ENCODE data around the gene CHST1. TPM values are rescaled to one million over a fixed set of nuclear protein-coding genes. Genes with fewer than 3 reads are reported as not detected.

Gene CHST1
- total RNA-seq, 2 experiments from 2014 or later: not detected

GRCh38 chr11:45618897-45619296 lies 46.5 kb downstream of the CHST1 start:
- no peaks in the 10 kb centered on the region for H3K9me3 ChIP-seq (ENCODE audit: low read length)
- H3K36me3 ChIP-seq (ENCODE audit: insufficient read depth, low read length): no peaks in the 10 kb centered on the region
- no peak overlapping the region for H3K4me2 ChIP-seq (ENCODE audit: low read length)
- TF ChIP-seq CTCF (conservative IDR thresholded peaks at IDR 0.05; ENCODE audit: low read length) (no peak), EZH2phosphoT487 (IDR thresholded peaks at IDR 0.05; ENCODE audit: borderline replicate concordance, low read depth, low read length) (no peak)
- no peaks in the 10 kb centered on the region for H4K20me1 ChIP-seq (ENCODE audit: insufficient read depth, low read length)
- no peak overlapping the region for H2AFZ ChIP-seq (ENCODE audit: low read length)
- H3K79me2 ChIP-seq (ENCODE audit: insufficient read depth, low read depth, low read length): no peaks in the 10 kb centered on the region
- no peaks in the 10 kb centered on the region for H3K9me2 ChIP-seq (ENCODE audit: insufficient read depth, low read length)
- no TSS peak for BruUV-seq (replicated peaks)
- ChIA-PET POLR2A (no interaction called here), CTCF (ENCODE audit: unreplicated experiment) (no interaction called here)
- DNase-seq (ENCODE audit: low spot score): no peak
- H3K4me1 ChIP-seq (ENCODE audit: insufficient read depth, low read length, poor library complexity, severe bottlenecking): no peaks in the 10 kb centered on the region
- no peak overlapping the region for H3K4me3 ChIP-seq (ENCODE audit: low read depth, low read length, poor library complexity, severe bottlenecking)
- H3K27ac ChIP-seq (ENCODE audit: low read depth, low read length, poor library complexity, severe bottlenecking): no peak overlapping the region
- intact Hi-C loops (cut with micrococcal nuclease; ENCODE audit: unreplicated experiment): no loop called here

- Histone ChIP-seq H3K36me3 (ENCODE audit: insufficient read depth, low read length) (no peaks in the 10 kb centered on the region), H3K4me1 (ENCODE audit: insufficient read depth, low read length, poor library complexity, severe bottlenecking) (no peaks in the 10 kb centered on the region), H3K9me2 (ENCODE audit: insufficient read depth, low read length) (no peaks in the 10 kb centered on the region), H2AFZ (ENCODE audit: low read length) (no peak overlapping the region), H3K4me2 (ENCODE audit: low read length) (no peak overlapping the region), H3K79me2 (ENCODE audit: insufficient read depth, low read depth, low read length) (no peaks in the 10 kb centered on the region), H3K27ac (ENCODE audit: low read depth, low read length, poor library complexity, severe bottlenecking) (no peak overlapping the region), H3K9me3 (ENCODE audit: low read length) (no peaks in the 10 kb centered on the region), H3K4me3 (ENCODE audit: low read depth, low read length, poor library complexity, severe bottlenecking) (no peak overlapping the region), H4K20me1 (ENCODE audit: insufficient read depth, low read length) (no peaks in the 10 kb centered on the region)
- TF ChIP-seq EZH2phosphoT487 (IDR thresholded peaks at IDR 0.05; ENCODE audit: borderline replicate concordance, low read depth, low read length) (no peak), CTCF (conservative IDR thresholded peaks at IDR 0.05; ENCODE audit: low read length) (no peak)
- CTCF ChIA-PET (ENCODE audit: unreplicated experiment): no interaction called here
- POLR2A ChIA-PET: interaction anchor here (0.6 kb wide), 1 partner anchor 21 kb away, joined by 5 read pairs; no protein-coding TSS in a partner anchor
- no peak for DNase-seq (ENCODE audit: low spot score)
- intact Hi-C loops (cut with micrococcal nuclease; ENCODE audit: unreplicated experiment): no loop called here
- BruUV-seq (replicated peaks): no TSS peak
Observed at GRCh38 chr11:45617871-45618601, 47.4 kb downstream of the CHST1 start.

DNA sequence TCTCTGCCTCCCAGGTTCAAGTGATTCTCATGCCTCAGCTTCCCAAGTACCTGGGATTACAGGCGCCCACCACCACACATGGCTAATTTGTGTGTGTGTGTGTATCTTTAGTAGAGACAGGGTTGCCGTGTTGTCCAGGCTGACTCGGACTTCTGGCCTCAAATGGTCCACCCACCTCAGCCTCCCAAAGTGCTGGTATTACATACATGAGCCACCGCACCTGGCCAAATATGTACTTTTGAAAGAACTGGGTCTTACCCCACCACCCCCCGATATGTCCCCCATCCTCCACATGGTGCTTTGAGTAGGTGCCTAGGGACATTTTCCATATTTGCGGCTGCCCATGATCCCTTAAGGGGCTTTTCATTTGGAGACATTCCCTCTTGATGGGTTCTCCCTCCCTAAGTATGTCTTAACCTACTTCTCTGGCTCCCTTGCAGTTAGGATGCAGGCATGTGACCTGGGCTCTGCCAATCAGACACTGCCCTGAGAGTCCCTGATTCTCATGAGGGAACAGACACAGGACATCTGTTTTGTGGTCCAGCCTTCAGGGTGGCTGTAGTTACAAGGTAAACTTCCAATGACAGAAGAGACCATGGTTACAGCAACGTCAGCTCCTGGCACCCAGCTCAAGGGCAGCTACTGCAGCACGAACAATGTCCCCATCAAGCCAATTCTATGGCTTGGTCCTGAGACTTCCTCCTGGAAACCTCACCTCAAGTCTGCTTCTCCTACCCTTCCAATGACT lies 48.4 kb downstream of the CHST1 start:
- H3K27ac ChIP-seq (ENCODE audit: low read depth, low read length, poor library complexity, severe bottlenecking): no peak overlapping the region
- no peak overlapping the region for H3K4me3 ChIP-seq (ENCODE audit: low read depth, low read length, poor library complexity, severe bottlenecking)
- TF ChIP-seq CTCF (conservative IDR thresholded peaks at IDR 0.05; ENCODE audit: low read length) (no peak), EZH2phosphoT487 (IDR thresholded peaks at IDR 0.05; ENCODE audit: borderline replicate concordance, low read depth, low read length) (no peak)
- ChIA-PET POLR2A (no interaction called here), CTCF (ENCODE audit: unreplicated experiment) (no interaction called here)
- no peaks in the 10 kb centered on the region for H3K79me2 ChIP-seq (ENCODE audit: insufficient read depth, low read depth, low read length)
- no peaks in the 10 kb centered on the region for H3K36me3 ChIP-seq (ENCODE audit: insufficient read depth, low read length)
- no TSS peak for BruUV-seq (replicated peaks)
- no peaks in the 10 kb centered on the region for H3K9me3 ChIP-seq (ENCODE audit: low read length)
- no peak overlapping the region for H2AFZ ChIP-seq (ENCODE audit: low read length)
- no peak overlapping the region for H3K4me2 ChIP-seq (ENCODE audit: low read length)
- no peaks in the 10 kb centered on the region for H3K4me1 ChIP-seq (ENCODE audit: insufficient read depth, low read length, poor library complexity, severe bottlenecking)
- no peaks in the 10 kb centered on the region for H4K20me1 ChIP-seq (ENCODE audit: insufficient read depth, low read length)
- H3K9me2 ChIP-seq (ENCODE audit: insufficient read depth, low read length): no peaks in the 10 kb centered on the region
- intact Hi-C loops (cut with micrococcal nuclease; ENCODE audit: unreplicated experiment): no loop called here
- no peak for DNase-seq (ENCODE audit: low spot score)

Data from OCI-LY7 (cell line).